Loucy (cell line): ENCODE data around the gene PRORP.

Experiments used
- CTCF ChIP-seq: fragments of 200-600 bp; sonication (generic); conservative IDR thresholded peaks from 2 replicates; pipeline ENCODE4 v1.5.1; 2014; ENCODE audit warnings: mild to moderate bottlenecking, antibody characterized with exemption, low read length
- EZH2phosphoT487 ChIP-seq: fragments of 200-600 bp; IDR thresholded peaks from 2 replicates; pipeline ENCODE4 v1.6.1; 2018; ENCODE audit warnings: antibody characterized with exemption, mild to moderate bottlenecking, moderate library complexity, borderline replicate concordance

GRCh38 chr14:35167496-35167895, 45.1 kb downstream of the PRORP start:
- TF ChIP-seq CTCF, result no peak
- TF ChIP-seq EZH2phosphoT487, result no peak
